Measurements from ENCODE around the gene C12orf75. TPM values are rescaled to one million over a fixed set of nuclear protein-coding genes. Genes with fewer than 3 reads are reported as not detected.
"Not testable (repeated sequence)": the region's sequence is repeated elsewhere in the genome, so short reads cannot be mapped to it uniquely, and the experiment has no call there.

C12orf75 gene
- total RNA-seq, 1 experiment from 2014 or later, result 1.3 TPM

GRCh38 chr12:105331805-105332251 is 1.3 kb downstream of the C12orf75 start:
- no peak overlapping the region for H2AFZ ChIP-seq
- H3K9me3 ChIP-seq (ENCODE audit: insufficient read depth, low read depth), result no peaks in the 10 kb centered on the region
- H3K4me1 ChIP-seq (replicated peaks; ENCODE audit: insufficient read depth), result no peaks in the 10 kb centered on the region
- BruUV-seq (replicated peaks), result no TSS peak
- H3K27me3 ChIP-seq (ENCODE audit: insufficient read depth, low read depth), result no peaks in the 10 kb centered on the region; the same call in 1 of the 2 replicates
- DNase-seq, result no peak
- ChIA-PET POLR2A (ENCODE audit: unreplicated experiment) (no interaction called here), CTCF (no interaction called here)
- H3K4me2 ChIP-seq, result no peak overlapping the region
- H3K79me2 ChIP-seq (ENCODE audit: low read depth), result no peaks in the 10 kb centered on the region
- H3F3A ChIP-seq (ENCODE audit: insufficient read depth, low read depth), result no peaks in the 10 kb centered on the region
- no peaks in the 10 kb centered on the region for H4K20me1 ChIP-seq (ENCODE audit: insufficient read depth)
- no peak overlapping the region for H3K4me3 ChIP-seq
- no peaks in the 10 kb centered on the region for H3K9me2 ChIP-seq (ENCODE audit: insufficient read depth)
- no peak overlapping the region for H3K27ac ChIP-seq
- H3K36me3 ChIP-seq (ENCODE audit: low read depth), result no peaks in the 10 kb centered on the region
- intact Hi-C loops (cut with micrococcal nuclease; ENCODE audit: unreplicated experiment), result no loop called here
- TF ChIP-seq CTCF (conservative IDR thresholded peaks at IDR 0.05) (no peak), EZH2 (IDR thresholded peaks at IDR 0.05; ENCODE audit: low read depth) (no peak)

- BruUV-seq (replicated peaks); H3K79me2 ChIP-seq (ENCODE audit: low read depth); H3K4me1 ChIP-seq (replicated peaks; ENCODE audit: insufficient read depth); H3K9me3 ChIP-seq (ENCODE audit: insufficient read depth, low read depth); H3K4me2 ChIP-seq; POLR2A ChIA-PET (ENCODE audit: unreplicated experiment); H3K36me3 ChIP-seq (ENCODE audit: low read depth); H3K9me2 ChIP-seq (ENCODE audit: insufficient read depth); H3F3A ChIP-seq (ENCODE audit: insufficient read depth, low read depth); H3K27me3 ChIP-seq (ENCODE audit: insufficient read depth, low read depth); H2AFZ ChIP-seq; intact Hi-C loops (cut with micrococcal nuclease; ENCODE audit: unreplicated experiment); H3K27ac ChIP-seq; H3K4me3 ChIP-seq; H4K20me1 ChIP-seq (ENCODE audit: insufficient read depth); DNase-seq: not testable (repeated sequence)
- CTCF ChIA-PET, result interaction anchor here (0.7 kb wide), 1 partner anchor 14 kb away, joined by 7 read pairs; no protein-coding TSS in a partner anchor
Observed at GRCh38 chr12:105332286-105332685, 1.8 kb downstream of the C12orf75 start.

GRCh38 chr12:105332925-105333324 is 2.4 kb downstream of the C12orf75 start:
- no peaks in the 10 kb centered on the region for H3K9me3 ChIP-seq (ENCODE audit: insufficient read depth, low read depth)
- TF ChIP-seq EZH2 (IDR thresholded peaks at IDR 0.05; ENCODE audit: low read depth) (no peak), CTCF (conservative IDR thresholded peaks at IDR 0.05) (no peak)
- H2AFZ ChIP-seq, result no peak overlapping the region
- ChIA-PET POLR2A (ENCODE audit: unreplicated experiment) (no interaction called here), CTCF (interaction anchor here (0.7 kb wide), 1 partner anchor 15 kb away, joined by 7 read pairs; no protein-coding TSS in a partner anchor)
- DNase-seq, result no peak
- H3K4me2 ChIP-seq, result no peak overlapping the region
- H3K27ac ChIP-seq, result no peak overlapping the region
- no peaks in the 10 kb centered on the region; the same call in 1 of the 2 replicates for H3K27me3 ChIP-seq (ENCODE audit: insufficient read depth, low read depth)
- H3K9me2 ChIP-seq (ENCODE audit: insufficient read depth), result no peaks in the 10 kb centered on the region
- no peaks in the 10 kb centered on the region for H4K20me1 ChIP-seq (ENCODE audit: insufficient read depth)
- no peak overlapping the region for H3K4me3 ChIP-seq
- H3K79me2 ChIP-seq (ENCODE audit: low read depth), result no peaks in the 10 kb centered on the region
- BruUV-seq (replicated peaks), result no TSS peak
- H3F3A ChIP-seq (ENCODE audit: insufficient read depth, low read depth), result no peaks in the 10 kb centered on the region
- intact Hi-C loops (cut with micrococcal nuclease; ENCODE audit: unreplicated experiment), result no loop called here
- H3K4me1 ChIP-seq (replicated peaks; ENCODE audit: insufficient read depth), result no peaks in the 10 kb centered on the region
- H3K36me3 ChIP-seq (ENCODE audit: low read depth), result no peaks in the 10 kb centered on the region

GRCh38 chr12:105334001-105334400 is 3.5 kb downstream of the C12orf75 start:
- H3K36me3 ChIP-seq (ENCODE audit: low read depth), result no peaks in the 10 kb centered on the region
- no peak overlapping the region for H3K4me3 ChIP-seq
- no peak overlapping the region for H3K27ac ChIP-seq
- ChIA-PET CTCF (interaction anchor here (0.7 kb wide), 1 partner anchor 22 kb away, joined by 3 read pairs; no protein-coding TSS in a partner anchor), POLR2A (ENCODE audit: unreplicated experiment) (no interaction called here)
- H3K4me2 ChIP-seq, result no peak overlapping the region
- no peaks in the 10 kb centered on the region for H3K79me2 ChIP-seq (ENCODE audit: low read depth)
- H3K9me2 ChIP-seq (ENCODE audit: insufficient read depth), result no peaks in the 10 kb centered on the region
- no peak for DNase-seq
- intact Hi-C loops (cut with micrococcal nuclease; ENCODE audit: unreplicated experiment), result no loop called here
- TF ChIP-seq EZH2 (IDR thresholded peaks at IDR 0.05; ENCODE audit: low read depth) (no peak), CTCF (conservative IDR thresholded peaks at IDR 0.05) (no peak)
- H3K9me3 ChIP-seq (ENCODE audit: insufficient read depth, low read depth), result no peaks in the 10 kb centered on the region
- H4K20me1 ChIP-seq (ENCODE audit: insufficient read depth), result no peaks in the 10 kb centered on the region
- H3K27me3 ChIP-seq (ENCODE audit: insufficient read depth, low read depth), result no peaks in the 10 kb centered on the region; the same call in 1 of the 2 replicates
- no peak overlapping the region for H2AFZ ChIP-seq
- no TSS peak for BruUV-seq (replicated peaks)
- H3K4me1 ChIP-seq (replicated peaks; ENCODE audit: insufficient read depth), result no peaks in the 10 kb centered on the region
- H3F3A ChIP-seq (ENCODE audit: insufficient read depth, low read depth), result no peaks in the 10 kb centered on the region
